NCI-H69 (cell line): Measurements from ENCODE around the gene GHRHR.
A peak's percentile ranks its signal among the peaks of the same experiment; 100 is the strongest.

Experiments
- DNase-seq: peaks from one replicate; lab custom pipeline; 2025; lab: John Stamatoyannopoulos, UW

Gene GHRHR

DNA sequence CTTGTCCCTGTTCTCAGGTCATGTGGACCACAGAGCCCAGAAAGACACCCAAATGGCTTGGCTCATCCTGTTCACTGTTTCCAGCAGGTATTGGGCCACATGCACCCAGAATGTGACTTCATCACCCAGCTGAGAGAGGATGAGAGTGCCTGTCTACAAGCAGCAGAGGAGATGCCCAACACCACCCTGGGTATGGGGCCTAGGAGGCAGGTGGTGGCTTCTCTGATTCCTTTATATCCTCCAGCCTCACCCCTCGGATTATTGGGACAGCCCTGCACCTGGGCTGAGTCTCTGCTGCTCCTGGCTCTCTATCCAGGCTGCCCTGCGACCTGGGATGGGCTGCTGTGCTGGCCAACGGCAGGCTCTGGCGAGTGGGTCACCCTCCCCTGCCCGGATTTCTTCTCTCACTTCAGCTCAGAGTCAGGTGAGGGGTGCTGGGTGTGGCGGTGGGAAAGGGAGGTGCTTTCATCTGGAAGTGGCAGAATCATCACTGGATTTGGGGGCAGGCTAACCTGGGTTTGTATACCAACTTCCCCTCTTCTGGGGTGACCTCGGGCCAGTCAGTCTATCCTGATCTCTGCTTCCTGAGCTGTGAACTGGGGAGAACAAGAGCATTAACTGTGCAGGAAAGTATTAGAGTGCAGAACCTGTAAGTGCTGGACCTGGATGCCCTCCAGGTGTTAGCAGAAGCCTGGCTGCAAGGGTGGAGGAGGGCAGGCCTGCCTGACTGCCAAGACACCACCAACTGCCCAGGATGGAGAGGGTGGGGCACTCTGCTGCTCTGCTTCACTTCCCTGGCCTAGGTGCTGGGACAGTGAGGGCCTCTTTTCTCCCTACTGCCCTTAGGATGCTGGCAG lies 5.2 kb downstream of the GHRHR start:
- no peak for DNase-seq

DNA sequence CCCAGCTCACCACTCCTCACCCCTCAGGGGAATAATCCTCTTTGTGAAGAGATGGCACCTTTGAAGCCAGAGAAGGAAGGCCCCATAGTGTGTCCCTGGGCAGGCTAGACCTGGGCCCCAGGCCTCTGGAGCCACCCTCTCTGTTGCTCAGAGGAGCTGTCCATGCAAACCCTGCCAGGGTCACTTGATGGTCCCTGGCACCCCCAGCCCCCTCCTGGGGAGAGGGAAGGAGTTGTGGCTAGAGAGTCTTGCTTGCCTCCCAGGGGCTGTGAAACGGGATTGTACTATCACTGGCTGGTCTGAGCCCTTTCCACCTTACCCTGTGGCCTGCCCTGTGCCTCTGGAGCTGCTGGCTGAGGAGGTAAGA lies 5.8 kb downstream of the GHRHR start:
- no peak for DNase-seq

DNA sequence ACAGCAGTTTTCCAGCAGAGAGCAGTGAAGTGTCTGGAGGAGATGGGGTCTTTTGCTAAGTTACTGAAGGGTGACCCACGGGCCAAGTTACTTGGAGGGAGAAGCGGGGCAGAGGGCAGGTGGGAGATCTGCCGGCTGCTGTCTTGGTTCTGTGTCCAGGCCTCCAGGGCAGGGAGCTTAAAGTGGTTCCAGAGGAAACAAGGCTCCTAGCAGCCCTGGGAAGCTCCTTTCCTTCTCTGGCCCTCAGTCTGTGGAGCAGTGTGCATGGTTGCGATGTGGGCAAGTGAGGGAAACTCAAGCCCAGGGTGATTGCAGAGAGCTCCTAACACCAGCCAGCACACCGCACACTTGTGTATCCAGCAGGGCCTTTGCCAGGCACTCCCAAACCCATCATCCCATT lies 6.3 kb downstream of the GHRHR start:
- no peak for DNase-seq

GRCh38 chr7:30970594-30971094 lies 6.9 kb downstream of the GHRHR start:
- peak; percentile 52 for DNase-seq

- DNase-seq: no peak
Measured at GRCh38 chr7:30971440-30971839, 7.7 kb downstream of the GHRHR start.

- DNase-seq: no peak
Measured at GRCh38 chr7:30971840-30972563, 8.2 kb downstream of the GHRHR start.

GRCh38 chr7:30973292-30973691 lies 9.5 kb downstream of the GHRHR start:
- DNase-seq: no peak

GRCh38 chr7:30973791-30974604 lies 10.2 kb downstream of the GHRHR start:
- no peak for DNase-seq

- peak; percentile 59 for DNase-seq
Measured at GRCh38 chr7:30974605-30975255, 11.0 kb downstream of the GHRHR start.

DNA sequence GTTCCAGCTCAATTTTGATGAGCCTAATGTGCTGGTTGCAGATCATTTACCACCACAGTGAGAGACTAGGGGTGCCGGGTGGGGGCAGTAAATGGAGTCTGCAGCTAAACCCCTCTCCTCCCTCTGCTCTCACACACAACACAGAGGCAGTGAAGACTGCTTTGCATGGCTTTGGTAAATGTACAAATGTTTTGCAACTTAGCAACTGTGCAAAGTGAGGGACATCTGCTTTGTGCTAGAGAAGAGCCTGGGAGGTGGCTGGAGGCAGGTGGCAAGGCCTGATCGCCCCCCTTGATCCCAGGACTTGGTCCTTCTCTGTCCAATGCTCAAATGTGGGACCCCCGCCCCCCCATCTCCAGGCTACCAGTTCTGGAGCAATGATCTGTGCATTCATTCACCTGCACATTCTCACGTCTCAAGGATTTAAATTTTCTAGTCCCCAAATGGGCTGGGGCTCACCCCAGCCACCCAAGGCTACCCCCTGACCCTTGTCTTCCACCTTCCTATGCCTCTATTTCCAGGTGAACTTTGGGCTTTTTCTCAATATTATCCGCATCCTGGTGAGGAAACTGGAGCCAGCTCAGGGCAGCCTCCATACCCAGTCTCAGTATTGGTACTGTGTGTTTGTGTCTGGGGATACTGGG lies 11.6 kb downstream of the GHRHR start:
- no peak for DNase-seq

DNA sequence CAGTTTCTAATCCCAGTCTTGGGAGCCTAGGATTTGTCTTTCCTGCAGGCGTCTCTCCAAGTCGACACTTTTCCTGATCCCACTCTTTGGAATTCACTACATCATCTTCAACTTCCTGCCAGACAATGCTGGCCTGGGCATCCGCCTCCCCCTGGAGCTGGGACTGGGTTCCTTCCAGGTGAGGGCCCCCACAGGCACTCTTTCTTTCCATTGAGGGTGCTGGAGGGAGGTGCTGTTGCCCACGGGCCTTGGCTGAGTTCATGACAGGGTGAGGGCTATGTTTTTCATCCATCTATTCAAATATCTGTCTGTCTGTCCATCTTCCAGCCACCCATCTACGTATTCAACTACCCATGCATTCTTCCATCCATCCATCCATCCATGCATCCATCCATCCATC lies 12.6 kb downstream of the GHRHR start:
- no peak for DNase-seq

GRCh38 chr7:30977222-30977621 lies 13.5 kb downstream of the GHRHR start:
- DNase-seq: no peak

DNA sequence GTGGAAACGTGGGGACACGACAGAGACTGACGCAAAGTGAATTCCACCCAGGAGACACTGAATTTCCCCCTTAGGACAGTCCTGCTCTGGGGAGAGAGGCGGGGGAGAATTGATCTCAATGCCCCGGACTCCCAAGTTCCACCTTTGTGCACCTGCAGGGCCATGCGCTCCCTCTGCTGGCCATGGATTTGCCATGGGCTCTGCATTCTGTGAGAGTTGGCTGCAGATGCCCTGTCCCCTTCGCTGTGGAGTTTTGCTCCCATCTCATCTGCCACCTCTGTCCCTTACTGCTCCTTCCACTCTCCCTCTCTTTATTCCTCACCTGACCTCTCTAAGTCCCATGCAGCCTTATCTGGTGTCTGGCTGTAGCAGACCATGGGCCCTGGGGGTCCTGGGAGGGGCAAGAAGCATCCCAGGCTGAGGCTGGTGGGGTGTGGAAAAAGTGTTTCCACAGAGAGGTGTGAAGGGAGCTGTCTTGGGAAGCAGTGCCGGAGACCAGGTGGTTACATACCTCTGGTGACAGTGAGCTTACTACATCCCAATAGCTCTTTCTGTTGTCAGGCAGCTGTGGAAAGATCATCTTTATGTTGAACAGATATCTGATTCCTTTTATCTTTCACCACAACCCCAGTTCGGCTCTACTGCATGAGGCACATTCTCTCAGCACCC lies 14.3 kb downstream of the GHRHR start:
- DNase-seq: peak; percentile 67

DNA sequence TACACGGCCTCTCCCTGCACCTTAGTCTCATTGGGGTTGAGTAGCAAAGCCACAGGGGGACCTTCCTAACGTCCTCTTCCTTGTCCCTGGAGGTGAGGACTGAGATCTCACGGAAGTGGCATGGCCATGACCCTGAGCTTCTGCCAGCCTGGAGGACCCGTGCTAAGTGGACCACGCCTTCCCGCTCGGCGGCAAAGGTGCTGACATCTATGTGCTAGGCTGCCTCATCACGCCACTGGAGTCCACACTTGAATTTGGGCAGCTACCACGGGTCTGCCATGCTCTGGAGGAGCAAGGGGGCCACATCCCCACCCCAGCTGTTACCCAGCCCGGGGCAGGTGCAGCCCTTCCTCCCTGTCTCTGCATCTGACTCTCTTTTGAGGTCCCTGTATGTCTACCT lies 15.3 kb downstream of the GHRHR start:
- DNase-seq: no peak

GRCh38 chr7:30980194-30980593 lies 16.4 kb downstream of the GHRHR start:
- DNase-seq: no peak

GRCh38 chr7:30980751-30981150 lies 17.0 kb downstream of the GHRHR start:
- no peak for DNase-seq

DNA sequence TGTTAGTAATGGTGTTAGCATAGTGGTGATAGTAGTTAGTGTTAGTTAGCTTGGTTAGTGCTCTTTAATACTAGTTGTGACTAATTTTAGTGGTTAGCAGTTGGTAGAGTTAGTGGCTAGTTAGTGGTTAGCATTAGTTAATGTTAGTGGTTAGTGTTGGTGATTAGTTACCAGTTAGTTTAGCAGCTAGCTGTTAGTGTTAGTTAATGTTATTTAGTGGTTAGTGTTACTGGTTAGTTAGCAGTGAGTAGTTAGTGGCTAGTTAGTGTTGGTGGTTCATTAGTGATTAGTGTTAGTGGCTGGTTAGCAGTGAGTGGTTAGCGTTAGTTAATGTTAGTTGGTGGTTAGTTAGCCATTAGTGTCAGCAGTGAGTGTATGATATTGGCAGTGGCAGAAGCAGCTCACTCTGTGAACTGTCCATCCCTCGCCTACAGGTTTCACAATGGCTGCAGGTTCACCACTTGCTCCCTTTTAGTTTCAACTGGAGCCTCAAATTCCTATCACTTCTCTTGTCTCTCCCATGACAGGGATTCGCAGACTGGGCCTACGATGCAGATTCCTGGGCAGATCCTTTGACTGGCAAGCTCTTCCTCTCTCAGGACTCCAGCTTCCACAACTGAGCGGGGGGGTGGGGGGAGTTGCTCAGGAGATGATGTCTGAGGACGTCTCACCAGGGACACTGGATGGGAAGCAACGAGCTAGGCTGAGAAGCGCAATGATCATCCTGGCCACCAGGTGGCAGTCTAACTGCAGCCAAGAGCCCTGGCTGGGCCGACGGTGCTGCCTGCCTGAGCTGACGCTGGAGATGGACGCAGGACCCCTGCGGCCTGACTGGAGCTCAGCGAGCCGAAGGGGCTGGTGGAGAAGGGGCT lies 19.5 kb downstream of the GHRHR start:
- peak; percentile 85 for DNase-seq

GRCh38 chr7:30983914-30984247 lies 20.1 kb downstream of the GHRHR start:
- DNase-seq: no peak

GRCh38 chr7:30984359-30985107 lies 20.8 kb downstream of the GHRHR start:
- peak; percentile 51 for DNase-seq
